Right lobe of liver (tissue), 6 donors: ENCODE results near the gene TUG1. TPM values are rescaled to one million over a fixed set of nuclear protein-coding genes. Genes with fewer than 3 reads are reported as not detected.

ENCODE experiments used
- ATAC-seq, 4 donors: fragments of 200-7000 bp; cut with Tn5 transposase; one replicate each; pipeline ENCODE4 v1.9.1; 2020; ENCODE audit warnings: mild to moderate bottlenecking in 4 of 4, moderate library complexity in 4 of 4
- DNase-seq, 3 donors: peaks; one replicate each; pipeline ENCODE4 v3.0.0-alpha.2; 2020
- H3K27ac ChIP-seq, 3 donors: fragments of 200-600 bp; one replicate each; pipeline ENCODE4 v1.8.0; 2022
- H3K27me3 ChIP-seq, 2 donors: fragments of 200-600 bp; one replicate each; pipeline ENCODE4 v1.8.0; 2022
- H3K36me3 ChIP-seq, 4 donors: fragments of 200-600 bp; sonication (generic) in 1 of 4; one replicate each; pipeline versions ENCODE4 v1.5.1 to v1.8.0; 2017 to 2022; ENCODE audit warnings: control low read depth in 1 of 4
- H3K4me1 ChIP-seq, 4 donors: fragments of 200-600 bp; sonication (generic) in 1 of 4; one replicate each; pipeline versions ENCODE4 v1.5.1 to v1.8.0; 2017 to 2022; ENCODE audit warnings: control low read depth in 1 of 4
- H3K4me3 ChIP-seq, 3 donors: fragments of 200-600 bp; one replicate each; pipeline ENCODE4 v1.8.0; 2022
- H3K9me3 ChIP-seq, 4 donors: fragments of 200-600 bp; sonication (generic) in 1 of 4; one replicate each; pipeline versions ENCODE4 v1.5.1 to v1.8.0; 2017 to 2022; ENCODE audit warnings: control low read depth in 1 of 4
- CTCF ChIP-seq, 4 donors: fragments of 200-600 bp in 3 of 4; fragments of 450-650 bp in 1 of 4; IDR thresholded peaks; one replicate each; pipeline versions ENCODE4 v1.5.1 to v1.8.0; 2016 to 2022; ENCODE audit warnings: antibody characterized with exemption in 4 of 4, mild to moderate bottlenecking in 2 of 4
- POLR2A ChIP-seq: fragments of 450-650 bp; IDR thresholded peaks from one replicate; pipeline ENCODE4 v1.6.1; 2017; ENCODE audit warnings: antibody characterized with exemption, mild to moderate bottlenecking
- WGBS: methylation state at CpG from one replicate; pipeline ENCODE4 v1.1.6; 2018; ENCODE audit warnings: low coverage, low lambda C conversion rate; ENCODE audit not compliant: insufficient coverage; ENCODE audit errors: missing lambda C conversion rate; 5-methylcytosine and 5-hydroxymethylcytosine counted together
- intact Hi-C, 2 donors: fragments of 100-400 bp; cut with DNase I; formaldehyde crosslinking; loops; one replicate each; pipeline versions ENCODE4 v1.11.2 to v1.14.1; 2022
- small RNA-seq, 2 experiments: library from RNA; depleted of rRNA; stranded (forward); fragments of <200 nt; gene quantifications; one replicate each; pipeline ENCODE3, GENCODE V24; 2016
- total RNA-seq, 6 experiments: library from RNA; depleted of rRNA in 2 of 6; stranded (reverse); fragments of >200 nt in 2 of 6; fragmentation: NEBNext Ultra II Directional in 3 of 6; extraction: Animal tissue kit (Norgen Biotek cat#: 25700) in 3 of 6; gene quantifications; one replicate each; pipeline versions ENCODE4 v1.1.0 to v1.2.4, GENCODE V29; 2016 to 2023
- donor health status: DM: no; HTN: yes; CAD: no.
- donor health status: DM: no; HTN: no; CAD: no.
- donor health status: DM: no; HTN: no; CAD: no.
- donor health status: DM: no; HTN: yes; CAD: no.
- donor health status: DM: no; HTN: yes; CAD: no.

TUG1 gene
- total RNA-seq, 6 experiments from 2014 or later, result 20.0 to 28.1 (median 22.7) TPM

GRCh38 chr22:31022516-31022915, 53.5 kb downstream of the TUG1 start:
- intact Hi-C loops, result no loop called here

More at GRCh38 chr22:31022516-31022915, 53.5 kb downstream of the TUG1 start:
- ATAC-seq (no peak), DNase-seq (no peak)
- 82% methylated on average over 4 of the region's 5 CpGs for WGBS
- Histone ChIP-seq H3K4me3 (no peak overlapping the region), H3K9me3 (no peaks in the 10 kb centered on the region), H3K27me3 (no peaks in the 10 kb centered on the region), H3K27ac (no peak overlapping the region), H3K4me1 (no peaks in the 10 kb centered on the region), H3K36me3 (no peaks in the 10 kb centered on the region)
- TF ChIP-seq POLR2A (no peak), CTCF (IDR thresholded peaks at IDR 0.05) (no peak)

Small RNA genes within 50 kb of the gene (small RNA-seq; reads per million reads assigned to genes)
- gene RF01892, result 0 reads per million in 2 experiments

Other genes starting within 250 kb of the TUG1 start
- gene MORC2, start 491 bp upstream of the TUG1 start, total RNA-seq, result 10 to 100 TPM in 3 of 6 experiments, 1 to 10 TPM in 3; 7.0 to 15.6 (median 10.8) TPM
- 10 to 100 TPM; 16.9 to 54.1 (median 24.3) TPM for gene SMTN, start 112.1 kb downstream of the TUG1 start, total RNA-seq
- gene SELENOM, start 138.3 kb downstream of the TUG1 start, total RNA-seq, result 10 to 100 TPM in 3 of 6 experiments, 1 to 10 TPM in 3; 4.7 to 52.0 (median 9.4) TPM
- gene INPP5J, start 153.7 kb downstream of the TUG1 start, total RNA-seq, result under 1 TPM in 4 of 6 experiments, not detected in 2; 0.12 to 0.49 (median 0.26) TPM
- gene PLA2G3, start 171.2 kb downstream of the TUG1 start, total RNA-seq, result not detected
- gene RNF185, start 190.9 kb downstream of the TUG1 start, total RNA-seq, result 10 to 100 TPM; 28.7 to 40.8 (median 37.4) TPM
- gene LIMK2, start 243.0 kb downstream of the TUG1 start, total RNA-seq, result 10 to 100 TPM in 4 of 6 experiments, 1 to 10 TPM in 2; 6.3 to 47.9 (median 19.6) TPM